NB4 (cell line): ENCODE data around the gene CPSF2.

ENCODE experiments used
- POLR2A ChIP-seq: IDR thresholded peaks from 2 replicates; pipeline ENCODE4 v1.6.1; 2011; ENCODE audit warnings: mild to moderate bottlenecking; ENCODE audit not compliant: insufficient read length; ENCODE audit errors: extremely low read depth
- TF ChIP-seq, protein P1 (sequence below): IDR thresholded peaks from one replicate; pipeline ENCODE4 v1.5.1; 2012; ENCODE audit warnings: low read depth, low read length

GRCh38 chr14:92109490-92109889 lies 12.3 kb upstream of the CPSF2 start:
- TF ChIP-seq, protein P1, sequence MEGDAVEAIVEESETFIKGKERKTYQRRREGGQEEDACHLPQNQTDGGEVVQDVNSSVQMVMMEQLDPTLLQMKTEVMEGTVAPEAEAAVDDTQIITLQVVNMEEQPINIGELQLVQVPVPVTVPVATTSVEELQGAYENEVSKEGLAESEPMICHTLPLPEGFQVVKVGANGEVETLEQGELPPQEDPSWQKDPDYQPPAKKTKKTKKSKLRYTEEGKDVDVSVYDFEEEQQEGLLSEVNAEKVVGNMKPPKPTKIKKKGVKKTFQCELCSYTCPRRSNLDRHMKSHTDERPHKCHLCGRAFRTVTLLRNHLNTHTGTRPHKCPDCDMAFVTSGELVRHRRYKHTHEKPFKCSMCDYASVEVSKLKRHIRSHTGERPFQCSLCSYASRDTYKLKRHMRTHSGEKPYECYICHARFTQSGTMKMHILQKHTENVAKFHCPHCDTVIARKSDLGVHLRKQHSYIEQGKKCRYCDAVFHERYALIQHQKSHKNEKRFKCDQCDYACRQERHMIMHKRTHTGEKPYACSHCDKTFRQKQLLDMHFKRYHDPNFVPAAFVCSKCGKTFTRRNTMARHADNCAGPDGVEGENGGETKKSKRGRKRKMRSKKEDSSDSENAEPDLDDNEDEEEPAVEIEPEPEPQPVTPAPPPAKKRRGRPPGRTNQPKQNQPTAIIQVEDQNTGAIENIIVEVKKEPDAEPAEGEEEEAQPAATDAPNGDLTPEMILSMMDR: no peak
- no peak for TF ChIP-seq POLR2A
